H1 (cell line): ENCODE results near the gene MORN4.

Source experiments
- CHD2 ChIP-seq: IDR thresholded peaks from 2 replicates; pipeline ENCODE4 v1.6.1; 2012; ENCODE audit warnings: low read length, improper control_type of control experiment
- CREB1 ChIP-seq: IDR thresholded peaks from 2 replicates; pipeline ENCODE4 v1.6.1; 2012; ENCODE audit warnings: inconsistent platforms
- CTCF ChIP-seq, 3 experiments: IDR thresholded peaks; 1 replicate in 2 of 3; 2 replicates in 1 of 3; pipeline versions ENCODE4 v1.5.1 to v1.6.1; 2011; ENCODE audit warnings: low read length in 3 of 3, mild to moderate bottlenecking in 3 of 3, inconsistent platforms in 2 of 3, low read depth in 1 of 3, moderate library complexity in 1 of 3; ENCODE audit not compliant: insufficient read depth in 1 of 3; ENCODE audit errors: control extremely low read depth in 1 of 3
- EGR1 ChIP-seq: IDR thresholded peaks from 2 replicates; pipeline ENCODE4 v1.6.1; 2011; ENCODE audit warnings: low read depth, low read length, borderline replicate concordance
- POLR2A ChIP-seq, 2 experiments: IDR thresholded peaks; 1 replicate in 1 of 2; 2 replicates in 1 of 2; pipeline ENCODE4 v1.6.1; 2011; ENCODE audit warnings: low read depth in 2 of 2, low read length in 2 of 2, mild to moderate bottlenecking in 2 of 2; ENCODE audit errors: control extremely low read depth in 1 of 2
- RFX5 ChIP-seq: IDR thresholded peaks from 2 replicates; pipeline ENCODE4 v1.6.1; 2011; ENCODE audit warnings: low read depth, low read length, improper control_type of control experiment, borderline replicate concordance
- SIX5 ChIP-seq: IDR thresholded peaks from 2 replicates; pipeline ENCODE4 v1.6.1; 2011; ENCODE audit warnings: mild to moderate bottlenecking, low read depth, low read length
- SP2 ChIP-seq: IDR thresholded peaks from 2 replicates; pipeline ENCODE4 v1.6.1; 2012; ENCODE audit warnings: mild to moderate bottlenecking, low read length, inconsistent platforms

DNA sequence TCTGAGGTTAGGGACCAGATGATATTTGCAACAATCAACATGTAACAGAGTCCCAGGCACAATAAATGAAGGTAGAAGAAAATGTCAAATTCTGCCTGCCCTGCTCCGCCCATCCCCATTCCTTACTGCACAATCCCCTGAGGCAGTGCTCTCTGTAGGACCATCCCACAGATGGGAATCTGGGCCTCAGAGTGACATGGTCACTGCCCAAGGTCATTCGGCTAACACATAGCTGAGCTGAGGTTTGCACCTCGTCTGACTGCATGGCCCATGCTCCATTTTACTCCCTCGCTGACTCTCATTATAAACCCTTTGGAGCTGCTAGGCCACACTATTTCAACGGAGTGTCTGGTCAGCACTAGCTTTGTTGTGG, 47.9 kb downstream of the MORN4 start:
- TF ChIP-seq POLR2A (IDR thresholded peaks at IDR 0.05; ENCODE audit: control extremely low read depth in 1 of 2, low read depth in 2 of 2, low read length in 2 of 2) (no peak), RFX5 (no peak), CTCF (IDR thresholded peaks at IDR 0.05; ENCODE audit: control extremely low read depth in 1 of 3, insufficient read depth in 1 of 3, low read depth in 1 of 3, low read length in 3 of 3) (no peak), CREB1 (no peak), EGR1 (no peak), SP2 (no peak), CHD2 (no peak), SIX5 (no peak)
